ENCODE measurements around the gene NNT.

DNA sequence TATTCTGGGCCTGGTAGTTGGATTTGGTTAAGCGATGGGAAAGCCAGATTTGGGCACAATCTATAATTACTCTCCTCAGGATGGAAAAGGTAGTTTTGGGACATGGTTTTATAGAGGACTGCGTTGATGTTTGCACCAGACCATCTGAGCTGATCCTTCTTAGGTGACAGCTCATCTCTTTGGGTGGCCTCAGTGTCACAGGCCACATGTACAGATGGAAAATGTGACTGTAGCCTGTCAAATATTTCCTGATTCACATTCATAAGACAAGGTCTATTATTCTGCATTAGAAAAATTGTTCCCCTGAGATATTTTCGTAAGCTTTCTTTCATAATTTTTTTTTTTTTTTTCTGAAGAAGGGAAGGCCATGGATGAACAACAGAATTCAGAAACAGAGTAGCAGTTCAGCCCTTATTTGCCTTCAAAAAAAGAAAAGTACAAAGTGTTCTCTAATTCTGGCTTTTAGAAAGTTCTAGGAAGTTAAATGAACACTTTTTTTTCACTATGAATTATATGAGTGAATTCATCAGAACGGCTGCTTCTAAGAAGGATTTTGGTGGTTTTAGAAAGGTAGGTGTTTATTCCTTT lies 81.0 kb downstream of the NNT start:
- TF ChIP-seq POLR2AphosphoS5 (IDR thresholded peaks at IDR 0.05; ENCODE audit: low read depth, low read length) (no peak), TAF1 (IDR thresholded peaks at IDR 0.05; ENCODE audit: borderline replicate concordance, low read depth, low read length) (no peak)
